Spleen (tissue), 7 donors: Measurements from ENCODE around the gene IMMP2L.

ENCODE experiments used
- CTCF ChIP-seq, 11 experiments: fragments of 200-600 bp in 7 of 11; fragments of 450-650 bp in 4 of 11; sonication (generic) in 4 of 11; IDR thresholded peaks in 8 of 11; conservative IDR thresholded peaks in 3 of 11; 1 replicate in 7 of 11; 2 replicates in 4 of 11; pipeline versions ENCODE4 v1.4.0 to v1.8.0; 2016 to 2021; ENCODE audit warnings: antibody characterized with exemption in 11 of 11, inconsistent platforms in 4 of 11, mild to moderate bottlenecking in 1 of 11
- POLR2A ChIP-seq, 3 donors: fragments of 450-650 bp; IDR thresholded peaks; one replicate each; pipeline ENCODE4 v1.5.1; 2017; ENCODE audit warnings: antibody characterized with exemption in 3 of 3, mild to moderate bottlenecking in 1 of 3
- donor health status: DM: no; HTN: no; CAD: no; lungs with moderate emphysema.
- donor health status: DM: no; HTN: no; CAD: no.
- donor health status: DM: no; HTN: no; CAD: no.

GRCh38 chr7:111485701-111486380, 76.5 kb downstream of the IMMP2L start:
- TF ChIP-seq CTCF (IDR thresholded peaks at IDR 0.05 in 8 of 11, conservative IDR thresholded peaks at IDR 0.05 in 3 of 11) (no peak), POLR2A (IDR thresholded peaks at IDR 0.05) (no peak)
